Activated gamma-delta T cell treated with Interleukin-2 at 50 U/mL for 16 hours (primary cell): ENCODE measurements around the gene RNU7-1.

Experiments
- DNase-seq: peaks from one replicate; pipeline ENCODE4 v3.0.0-alpha.2; 2020

RNU7-1 gene

GRCh38 chr12:6954316-6955107 lies 10.9 kb downstream of the RNU7-1 start:
- DNase-seq, result no peak

GRCh38 chr12:6955108-6956020 lies 11.7 kb downstream of the RNU7-1 start:
- DNase-seq, result no peak

DNA sequence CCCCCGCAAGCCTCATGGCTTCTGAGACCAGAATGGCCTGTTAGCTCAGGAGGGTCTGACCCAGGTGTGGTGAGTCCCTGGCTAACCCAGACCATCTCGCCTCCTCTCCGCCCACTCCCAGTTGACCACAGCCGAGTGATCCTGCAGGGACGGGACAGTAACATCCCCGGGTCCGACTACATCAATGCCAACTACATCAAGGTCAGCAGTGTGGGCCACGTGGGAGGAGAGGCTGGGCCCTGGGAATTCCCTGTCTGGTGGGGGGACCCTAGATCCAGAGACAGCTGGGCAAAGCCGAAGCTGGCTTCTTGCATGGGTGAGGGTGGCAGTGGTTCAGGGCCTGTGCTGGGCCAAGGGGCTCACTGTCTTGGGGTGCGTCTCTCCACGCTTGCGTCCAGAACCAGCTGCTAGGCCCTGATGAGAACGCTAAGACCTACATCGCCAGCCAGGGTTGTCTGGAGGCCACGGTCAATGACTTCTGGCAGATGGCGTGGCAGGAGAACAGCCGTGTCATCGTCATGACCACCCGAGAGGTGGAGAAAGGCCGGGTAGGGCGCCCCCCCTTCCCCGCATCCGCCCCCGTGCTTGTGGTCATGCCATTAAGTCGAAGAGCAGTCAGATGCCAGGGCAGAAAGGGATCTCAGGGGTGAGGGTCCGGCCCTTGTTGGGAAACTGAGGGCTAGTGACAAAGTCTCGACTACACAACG lies 12.6 kb downstream of the RNU7-1 start:
- peak; percentile 59 for DNase-seq

DNA sequence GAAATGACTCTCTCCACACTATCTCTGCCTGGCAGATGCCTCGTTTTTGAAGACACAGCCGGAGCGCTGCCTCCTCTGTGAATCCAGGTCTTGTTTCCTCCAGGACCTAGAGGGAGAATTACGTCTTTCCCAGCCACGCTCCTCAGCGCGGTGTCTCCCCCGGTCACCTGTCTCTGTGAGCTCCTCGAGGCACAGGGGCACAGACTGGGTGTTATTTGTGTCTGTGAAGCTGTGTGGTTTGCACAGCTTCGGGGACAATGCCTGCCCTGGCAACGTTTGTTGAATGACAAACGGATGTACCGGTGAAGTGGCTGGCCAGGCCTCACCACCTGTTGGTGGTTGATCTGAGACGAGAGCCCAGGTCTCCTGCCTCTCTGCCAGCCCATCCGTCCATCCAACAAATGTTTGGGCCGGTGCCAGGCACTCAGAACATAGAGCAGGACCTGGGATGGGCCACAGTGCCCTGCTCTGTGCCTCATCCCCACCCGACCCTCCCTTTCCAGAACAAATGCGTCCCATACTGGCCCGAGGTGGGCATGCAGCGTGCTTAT lies 13.6 kb downstream of the RNU7-1 start:
- DNase-seq, result peak; percentile 52

DNA sequence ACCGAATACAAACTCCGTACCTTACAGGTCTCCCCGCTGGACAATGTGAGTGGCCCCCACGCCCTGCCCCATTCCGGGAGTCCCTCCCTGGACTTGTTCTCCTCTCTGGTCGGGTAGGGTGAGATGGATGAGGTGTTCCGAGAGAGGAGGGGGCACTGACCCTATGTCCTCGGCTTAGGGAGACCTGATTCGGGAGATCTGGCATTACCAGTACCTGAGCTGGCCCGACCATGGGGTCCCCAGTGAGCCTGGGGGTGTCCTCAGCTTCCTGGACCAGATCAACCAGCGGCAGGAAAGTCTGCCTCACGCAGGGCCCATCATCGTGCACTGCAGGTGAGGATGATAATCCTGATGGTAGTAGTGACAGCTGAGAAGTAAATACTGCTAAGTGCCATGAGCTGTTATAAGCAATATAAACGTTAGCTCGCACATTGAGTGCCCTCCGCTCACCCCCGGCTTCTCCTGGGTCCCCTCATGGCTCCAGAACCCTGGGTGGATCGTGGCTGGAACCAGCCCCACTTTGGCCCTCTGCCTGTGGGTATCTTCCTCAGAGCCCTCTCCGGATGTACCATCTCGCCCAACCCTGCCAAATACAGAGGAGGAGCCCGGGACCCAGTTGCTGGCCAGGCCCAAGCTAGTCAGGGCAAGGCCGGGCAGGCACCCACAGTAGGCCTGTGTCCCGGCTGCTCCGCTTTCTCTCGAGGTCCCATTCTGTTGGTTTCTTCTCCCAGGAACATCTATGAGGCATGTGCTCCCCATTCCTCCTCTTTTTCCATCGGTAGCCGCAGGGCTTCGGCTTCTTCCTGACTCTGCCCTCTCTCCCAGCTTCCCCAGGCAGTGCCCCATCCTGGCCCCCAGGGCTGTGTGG lies 14.4 kb downstream of the RNU7-1 start:
- no peak for DNase-seq

GRCh38 chr12:6958609-6959057 lies 15.0 kb downstream of the RNU7-1 start:
- no peak for DNase-seq

- peak; percentile 78 for DNase-seq
Observed at GRCh38 chr12:6959058-6959804, 15.6 kb downstream of the RNU7-1 start.

DNA sequence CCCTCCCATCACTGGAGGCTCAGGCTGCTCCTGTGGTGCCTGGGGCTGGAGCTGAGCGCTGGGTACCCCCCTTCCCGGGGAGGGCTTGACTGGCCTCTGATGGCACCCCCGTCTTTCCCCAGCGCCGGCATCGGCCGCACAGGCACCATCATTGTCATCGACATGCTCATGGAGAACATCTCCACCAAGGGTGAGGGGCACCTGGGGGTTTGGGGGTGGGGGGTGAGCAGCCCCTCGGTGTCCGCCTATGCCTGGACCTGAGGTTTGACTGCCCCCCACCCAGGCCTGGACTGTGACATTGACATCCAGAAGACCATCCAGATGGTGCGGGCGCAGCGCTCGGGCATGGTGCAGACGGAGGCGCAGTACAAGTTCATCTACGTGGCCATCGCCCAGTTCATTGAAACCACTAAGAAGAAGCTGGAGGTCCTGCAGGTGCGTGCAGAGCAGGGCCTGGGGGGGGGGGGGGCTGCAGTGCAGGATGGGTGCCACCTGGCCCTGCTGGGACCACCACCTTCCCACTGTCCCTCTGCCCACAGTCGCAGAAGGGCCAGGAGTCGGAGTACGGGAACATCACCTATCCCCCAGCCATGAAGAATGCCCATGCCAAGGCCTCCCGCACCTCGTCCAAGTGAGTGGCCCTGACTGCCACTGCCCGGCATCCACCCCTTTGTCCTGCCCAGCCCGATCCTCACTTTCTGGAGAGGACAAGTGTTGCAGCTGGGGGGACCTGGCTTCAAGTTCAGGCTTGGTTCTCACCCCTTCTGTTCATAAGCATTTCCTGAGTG lies 16.4 kb downstream of the RNU7-1 start:
- no peak for DNase-seq

DNA sequence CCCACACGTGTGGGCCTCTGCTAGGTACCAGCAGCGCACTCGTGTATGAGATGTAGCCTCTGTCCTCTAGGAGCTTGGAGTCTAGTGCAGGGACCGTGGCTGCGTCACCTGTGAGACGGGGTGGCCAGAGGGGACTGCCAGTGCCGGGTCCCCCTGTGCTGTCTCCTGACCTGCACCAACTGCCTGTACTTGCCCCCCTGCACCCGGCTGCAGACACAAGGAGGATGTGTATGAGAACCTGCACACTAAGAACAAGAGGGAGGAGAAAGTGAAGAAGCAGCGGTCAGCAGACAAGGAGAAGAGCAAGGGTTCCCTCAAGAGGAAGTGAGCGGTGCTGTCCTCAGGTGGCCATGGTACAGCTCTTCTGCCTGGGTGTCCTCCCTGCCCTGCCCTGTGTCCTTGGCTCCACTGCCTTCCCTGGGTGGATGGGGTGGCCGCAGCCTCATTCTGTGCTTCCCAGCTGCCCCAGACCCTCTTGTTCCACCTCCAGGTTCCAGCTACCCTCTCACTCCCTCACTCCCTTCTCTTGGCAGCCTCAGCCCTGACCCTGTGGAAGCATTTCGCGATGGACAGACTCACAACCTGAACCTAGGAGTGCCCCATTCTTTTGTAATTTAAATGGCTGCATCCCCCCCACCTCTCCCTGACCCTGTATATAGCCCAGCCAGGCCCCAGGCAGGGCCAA lies 17.1 kb downstream of the RNU7-1 start:
- DNase-seq, result peak; percentile 14

DNA sequence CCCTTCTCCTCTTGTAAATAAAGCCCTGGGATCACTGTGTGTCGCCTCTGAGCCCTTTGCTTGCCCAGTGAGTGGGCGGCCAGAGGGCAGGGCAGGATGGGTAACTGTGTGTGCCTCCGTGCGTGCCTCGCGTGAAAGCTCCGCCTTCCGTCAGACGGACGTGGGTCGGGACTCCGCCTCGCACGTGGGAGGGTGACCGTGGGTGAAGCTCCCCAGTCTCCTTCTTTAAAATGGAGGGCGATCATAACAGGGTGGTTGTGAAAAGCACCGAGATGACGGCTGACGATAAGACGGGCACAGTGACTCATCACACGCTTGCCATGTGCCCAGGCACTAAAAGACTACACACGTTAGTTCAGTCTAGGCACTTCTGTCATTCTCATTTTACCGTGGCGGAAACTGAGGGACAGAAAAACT lies 17.7 kb downstream of the RNU7-1 start:
- peak; percentile 87 for DNase-seq

DNA sequence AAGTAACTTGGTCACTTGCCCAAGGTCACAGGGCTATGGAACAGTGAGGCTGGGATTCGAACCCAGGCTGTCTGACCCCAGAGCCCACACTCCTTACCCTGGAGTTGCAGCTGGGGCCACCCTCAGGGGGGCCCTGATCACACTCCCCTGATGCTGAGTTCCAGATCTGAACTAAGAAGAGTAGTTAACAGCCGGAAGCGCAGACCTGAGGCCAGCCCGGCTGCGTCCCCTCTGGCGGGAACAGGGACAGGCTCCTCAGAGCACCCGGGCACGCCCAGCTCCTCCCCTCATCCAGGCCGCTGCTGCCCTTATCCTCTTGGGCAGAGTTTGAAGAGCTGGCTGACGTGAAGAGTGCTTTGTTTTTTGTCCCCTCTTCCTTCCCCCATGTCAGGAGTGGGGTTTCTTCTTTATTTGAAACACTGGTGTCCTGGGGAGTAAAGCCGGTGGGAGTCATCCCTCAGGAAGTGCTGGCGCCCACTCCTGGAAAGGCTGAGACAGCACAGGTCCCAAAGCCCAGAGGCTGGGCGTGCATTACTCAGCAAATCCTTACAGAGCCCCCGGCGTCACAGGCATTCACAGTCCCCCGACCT lies 18.2 kb downstream of the RNU7-1 start:
- DNase-seq, result no peak

DNA sequence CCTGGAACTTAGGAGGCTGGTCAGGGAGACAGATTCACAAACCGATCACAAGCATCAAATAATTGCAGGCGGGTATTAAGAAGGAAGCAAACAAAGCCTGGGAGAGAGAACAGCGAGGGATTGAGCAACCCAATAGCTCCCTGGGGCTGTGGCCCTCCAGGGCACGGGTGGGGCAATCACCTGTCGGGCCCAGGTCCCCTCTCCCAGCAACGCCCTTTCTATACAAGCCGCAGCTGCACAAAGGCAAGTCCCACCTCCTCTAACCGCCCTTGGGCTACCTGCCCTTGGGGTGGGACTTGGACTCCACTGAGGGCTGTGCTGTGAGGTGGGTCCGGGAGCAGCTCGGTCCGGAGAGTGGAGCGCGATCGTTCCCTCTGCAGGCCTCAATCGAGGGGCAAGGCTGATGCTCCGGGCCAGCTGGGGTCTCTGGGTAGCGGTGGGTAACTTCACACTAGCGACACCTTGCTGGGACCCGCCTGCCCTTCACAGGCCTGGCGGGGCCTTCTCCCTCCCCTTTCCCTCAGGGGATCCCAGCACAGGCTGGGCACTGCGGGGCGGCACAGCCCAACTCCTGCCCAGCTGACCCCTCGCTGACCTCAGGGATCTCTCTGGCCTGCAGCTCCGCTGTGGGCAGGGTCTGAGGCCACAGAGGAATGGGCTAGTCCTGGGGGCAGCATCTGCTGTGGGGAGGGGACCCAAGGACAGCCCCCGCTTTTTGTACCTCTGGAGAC lies 18.8 kb downstream of the RNU7-1 start:
- no peak for DNase-seq

DNA sequence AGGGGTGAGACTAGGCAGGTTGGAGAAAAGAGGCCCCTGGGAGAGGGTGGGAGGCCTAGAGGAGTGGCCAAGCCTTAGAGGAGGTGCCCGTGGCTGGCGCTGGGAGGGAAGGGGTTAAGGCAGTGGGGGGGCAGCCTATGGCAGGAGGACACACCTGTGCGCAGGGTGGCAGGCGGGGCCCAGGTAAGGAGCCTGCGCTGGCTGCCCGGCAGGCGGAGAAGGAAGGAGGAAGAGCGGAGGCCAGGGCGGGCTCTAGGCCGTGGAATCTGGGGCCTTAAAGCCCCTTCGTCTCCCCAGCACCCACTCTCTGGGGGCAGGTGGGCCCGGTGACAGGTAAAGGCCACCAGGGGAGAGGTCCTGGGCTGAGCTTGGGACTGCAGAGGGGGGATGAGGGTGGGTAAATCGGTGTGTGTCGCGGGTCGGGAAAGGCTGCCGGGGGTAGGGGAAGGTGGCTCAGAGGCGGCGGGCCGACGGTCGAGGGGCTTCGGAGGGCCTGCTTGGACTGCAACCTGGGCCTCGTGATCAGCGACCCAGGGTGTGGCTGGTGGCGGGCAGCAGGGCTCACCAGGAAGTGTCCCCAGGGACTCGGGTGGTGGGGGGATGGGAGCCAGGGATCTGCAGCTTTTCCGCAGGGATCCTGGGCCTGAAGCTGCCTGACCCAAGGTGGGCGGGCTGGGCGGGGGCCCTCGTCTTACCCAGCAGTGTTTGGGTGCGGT lies 19.6 kb downstream of the RNU7-1 start:
- DNase-seq, result no peak

- DNase-seq, result no peak
Observed at GRCh38 chr12:6963791-6964413, 20.3 kb downstream of the RNU7-1 start.

- DNase-seq, result no peak
Observed at GRCh38 chr12:6964605-6965025, 21.0 kb downstream of the RNU7-1 start.

DNA sequence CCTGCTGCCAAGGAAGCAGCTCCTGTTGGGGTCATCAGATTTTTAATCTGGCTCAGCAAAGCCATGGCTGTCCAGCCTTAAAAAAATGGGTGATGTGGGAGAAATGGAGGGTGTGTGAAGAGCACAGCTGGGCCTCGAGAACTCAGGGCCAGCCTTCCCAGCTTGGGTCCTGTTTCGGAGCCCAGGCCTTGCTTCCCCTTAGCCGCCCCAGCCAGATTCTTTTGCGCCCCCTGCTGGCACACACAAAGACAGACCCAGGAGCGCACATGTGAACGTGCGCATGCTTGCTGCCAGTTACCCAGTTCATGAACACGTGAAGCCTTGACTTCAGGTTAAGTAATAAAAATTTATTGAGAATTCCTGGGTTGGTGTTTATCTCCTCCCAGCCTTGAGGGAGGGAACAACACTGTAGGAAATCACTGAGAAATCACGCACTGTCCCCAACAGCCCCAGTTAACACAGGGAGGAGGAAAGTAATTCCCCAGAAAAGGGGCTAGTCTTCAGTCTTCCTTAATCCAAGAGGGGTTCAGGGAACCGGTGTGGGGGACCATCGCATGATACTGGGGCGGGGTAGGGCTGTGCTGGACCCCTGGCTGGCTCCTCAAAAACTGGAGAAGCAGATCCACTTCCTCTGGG lies 21.5 kb downstream of the RNU7-1 start:
- peak; percentile 89 for DNase-seq

DNA sequence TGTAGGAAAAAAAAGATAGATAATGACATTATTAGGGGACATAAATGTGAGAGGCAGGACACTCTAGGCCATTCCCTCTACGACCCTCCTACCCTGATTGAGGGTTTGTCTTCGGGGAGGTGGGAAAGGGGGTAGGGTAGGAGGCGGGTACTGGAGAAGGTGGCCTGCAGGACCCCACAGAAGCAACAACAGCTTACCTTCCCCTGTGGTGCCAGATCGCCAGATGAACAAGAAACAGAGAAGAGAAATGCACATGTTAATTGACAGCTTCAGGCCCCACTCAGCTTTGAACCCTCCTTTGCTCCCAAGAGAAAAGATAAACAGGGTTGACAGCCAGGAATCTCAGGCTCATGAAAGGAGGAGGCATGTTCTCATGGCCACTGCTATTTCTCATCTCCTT lies 22.1 kb downstream of the RNU7-1 start:
- no peak for DNase-seq
